H9 (cell line): Measurements from ENCODE around the gene TMCC1. TPM values are rescaled to one million over a fixed set of nuclear protein-coding genes. Genes with fewer than 3 reads are reported as not detected.

ENCODE experiments used
- DNase-seq: peaks from one replicate; pipeline ENCODE4 v3.0.0-alpha.2; 2017
- H2AFZ ChIP-seq: one replicate; pipeline ENCODE4 v1.6.1; 2013; ENCODE audit warnings: mild to moderate bottlenecking, low read length, control low read depth, moderate library complexity
- H2AK5ac ChIP-seq: 2 replicates; pipeline ENCODE4 v1.6.1; 2013; ENCODE audit warnings: low read length, control low read depth, mixed read lengths; ENCODE audit not compliant: insufficient read length
- H2BK120ac ChIP-seq: one replicate; pipeline ENCODE4 v1.6.1; 2013; ENCODE audit warnings: low read depth, mild to moderate bottlenecking, low read length, control low read depth, inconsistent platforms; ENCODE audit not compliant: poor library complexity, severe bottlenecking
- H2BK12ac ChIP-seq: 2 replicates; pipeline ENCODE4 v1.6.1; 2013; ENCODE audit warnings: low read length, control low read depth, mixed read lengths, low read depth; ENCODE audit not compliant: insufficient read length
- H2BK15ac ChIP-seq: 2 replicates; pipeline ENCODE4 v1.6.1; 2013; ENCODE audit warnings: low read depth, low read length, control low read depth
- H2BK20ac ChIP-seq: one replicate; pipeline ENCODE4 v1.6.1; 2013; ENCODE audit warnings: low read depth, mild to moderate bottlenecking, low read length, control low read depth, inconsistent platforms; ENCODE audit not compliant: poor library complexity, severe bottlenecking
- H2BK5ac ChIP-seq: 2 replicates; pipeline ENCODE4 v1.6.1; 2013; ENCODE audit warnings: low read length, control low read depth, mixed read lengths; ENCODE audit not compliant: insufficient read length
- H3K14ac ChIP-seq: 2 replicates; pipeline ENCODE4 v1.6.1; 2013; ENCODE audit warnings: low read length, control low read depth; ENCODE audit not compliant: insufficient read depth
- H3K18ac ChIP-seq: 2 replicates; pipeline ENCODE4 v1.6.1; 2013; ENCODE audit warnings: low read depth, mild to moderate bottlenecking, mixed read lengths, low read length, control low read depth; ENCODE audit not compliant: insufficient read length
- H3K23ac ChIP-seq: 2 replicates; pipeline ENCODE4 v1.6.1; 2013; ENCODE audit warnings: low read length, control low read depth, mixed read lengths, low read depth; ENCODE audit not compliant: insufficient read length
- H3K23me2 ChIP-seq: 2 replicates; pipeline ENCODE4 v1.6.1; 2013; ENCODE audit warnings: low read depth, mild to moderate bottlenecking, mixed read lengths, low read length, control low read depth; ENCODE audit not compliant: insufficient read length, poor library complexity, severe bottlenecking
- H3K27ac ChIP-seq: 2 replicates; pipeline ENCODE4 v1.5.1; 2013; ENCODE audit warnings: low read length, control low read depth, mixed read lengths, low read depth; ENCODE audit not compliant: insufficient read length
- H3K27me3 ChIP-seq: 2 replicates; pipeline ENCODE4 v1.6.1; 2013; ENCODE audit warnings: low read length, control low read depth, inconsistent platforms; ENCODE audit not compliant: insufficient read depth
- H3K4ac ChIP-seq: 2 replicates; pipeline ENCODE4 v1.6.1; 2013; ENCODE audit warnings: low read depth, mild to moderate bottlenecking, control low read depth, inconsistent platforms, low read length, moderate library complexity
- H3K4me1 ChIP-seq: 2 replicates; pipeline ENCODE4 v1.6.1; 2013; ENCODE audit warnings: low read length, control low read depth, inconsistent platforms; ENCODE audit not compliant: insufficient read depth
- H3K4me2 ChIP-seq: 2 replicates; pipeline ENCODE4 v1.6.1; 2013; ENCODE audit warnings: low read length, control low read depth, mixed read lengths; ENCODE audit not compliant: insufficient read length, insufficient read depth
- H3K56ac ChIP-seq: 2 replicates; pipeline ENCODE4 v1.6.1; 2013; ENCODE audit warnings: low read depth, mild to moderate bottlenecking, mixed read lengths, low read length, control low read depth; ENCODE audit not compliant: insufficient read length
- H3K79me1 ChIP-seq: 2 replicates; pipeline ENCODE4 v1.6.1; 2013; ENCODE audit warnings: low read depth, mild to moderate bottlenecking, moderate library complexity, low read length, control low read depth, inconsistent platforms; ENCODE audit not compliant: insufficient read depth, poor library complexity, severe bottlenecking
- H3K79me2 ChIP-seq: 2 replicates; pipeline ENCODE4 v1.6.1; 2013; ENCODE audit warnings: low read length, control low read depth, inconsistent platforms; ENCODE audit not compliant: insufficient read depth
- H3K9ac ChIP-seq: 2 replicates; pipeline ENCODE4 v1.6.1; 2013; ENCODE audit warnings: low read length, control low read depth, mixed read lengths; ENCODE audit not compliant: insufficient read length; ENCODE audit errors: extremely low read depth
- H3K9me3 ChIP-seq: one replicate; pipeline ENCODE4 v1.6.1; 2013; ENCODE audit warnings: low read depth, low read length, inconsistent platforms; ENCODE audit not compliant: control insufficient read depth
- H3T11ph ChIP-seq: one replicate; pipeline ENCODE4 v1.6.1; 2013; ENCODE audit warnings: mild to moderate bottlenecking, low read length, control low read depth, inconsistent platforms
- H4K20me1 ChIP-seq: one replicate; pipeline ENCODE4 v1.6.1; 2013; ENCODE audit not compliant: control insufficient read depth, insufficient read length, insufficient read depth
- H4K5ac ChIP-seq: 2 replicates; pipeline ENCODE4 v1.6.1; 2013; ENCODE audit warnings: low read depth, mild to moderate bottlenecking, mixed read lengths, low read length, control low read depth; ENCODE audit not compliant: insufficient read length
- H4K8ac ChIP-seq: replicated peaks from 2 replicates; pipeline ENCODE4 v1.6.1; 2013; ENCODE audit warnings: low read length, control low read depth, mixed read lengths, low read depth; ENCODE audit not compliant: insufficient read length
- H4K91ac ChIP-seq: 2 replicates; pipeline ENCODE4 v1.6.1; 2013; ENCODE audit warnings: low read depth, mild to moderate bottlenecking, moderate library complexity, mixed read lengths, low read length, control low read depth; ENCODE audit not compliant: insufficient read length
- H3K27ac Mint-ChIP-seq, 3 experiments: 2 replicates in 2 of 3; 3 replicates in 1 of 3; pipeline ENCODE4 v1.8.0; 2020 to 2021; ENCODE audit warnings: mixed read lengths in 3 of 3, mild to moderate bottlenecking in 1 of 3, moderate library complexity in 1 of 3
- H3K27me3 Mint-ChIP-seq: 2 replicates; pipeline ENCODE4 v1.8.0; 2021; ENCODE audit warnings: low read depth, mild to moderate bottlenecking, moderate library complexity, mixed read lengths
- H3K36me3 Mint-ChIP-seq, 3 experiments: 2 replicates in 2 of 3; 3 replicates in 1 of 3; pipeline ENCODE4 v1.8.0; 2020 to 2021; ENCODE audit warnings: low read depth in 3 of 3, mixed read lengths in 3 of 3; ENCODE audit not compliant: insufficient read depth in 1 of 3
- H3K4me1 Mint-ChIP-seq, 2 experiments: 2 replicates each; pipeline ENCODE4 v1.8.0; 2020; ENCODE audit warnings: mixed read lengths in 2 of 2
- H3K4me3 Mint-ChIP-seq, 2 experiments: 2 replicates in 1 of 2; 3 replicates in 1 of 2; pipeline ENCODE4 v1.8.0; 2020 to 2021; ENCODE audit warnings: mild to moderate bottlenecking in 2 of 2, mixed read lengths in 2 of 2, moderate library complexity in 1 of 2
- H3K9me3 Mint-ChIP-seq, 2 experiments: 2 replicates in 1 of 2; 3 replicates in 1 of 2; pipeline ENCODE4 v1.8.0; 2020; ENCODE audit warnings: mild to moderate bottlenecking in 2 of 2, mixed read lengths in 2 of 2, moderate library complexity in 1 of 2
- total RNA-seq: library from RNA; stranded (reverse); gene quantifications from 2 replicates; pipeline ENCODE4 v1.2.1, GENCODE V29; 2021
- TF ChIP-seq, protein P1 (sequence below): fragments of 200-600 bp; sonication (generic); conservative IDR thresholded peaks from 3 replicates; pipeline ENCODE4 v1.8.0; 2021; ENCODE audit warnings: antibody characterized with exemption, mild to moderate bottlenecking

TMCC1 gene
- total RNA-seq, 1 experiment from 2014 or later = 24.4 TPM

DNA sequence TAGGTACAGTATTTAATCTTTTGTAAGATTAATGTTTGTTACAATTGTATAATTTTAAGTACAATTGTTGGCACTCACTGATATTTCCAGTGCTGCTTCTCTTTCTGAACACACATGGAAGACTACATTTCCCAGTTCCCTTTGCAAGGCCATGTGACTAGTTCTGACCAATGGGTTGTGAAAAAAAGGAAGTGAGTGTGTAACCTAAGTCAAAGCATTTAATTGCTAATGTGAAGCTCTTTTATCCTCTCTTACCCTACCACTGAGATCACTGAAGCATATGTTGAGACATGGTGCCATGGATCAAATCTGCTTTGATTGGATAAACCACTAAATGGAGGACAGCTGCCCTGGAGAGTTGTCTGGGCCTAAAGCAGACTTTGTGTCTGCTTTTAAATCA, 203.1 kb downstream of the TMCC1 start:
- H3K4me1 Mint-ChIP-seq = peaks cover 69 to 70% of the 10 kb centered on the region in 2 experiments
- Histone ChIP-seq H3K4me2 (no peak overlapping the region), H3K4ac (no peak overlapping the region)

More for the DNA sequence above, 203.1 kb downstream of the TMCC1 start:
- Histone ChIP-seq H3K23ac (no peak overlapping the region), H3K56ac (no peak overlapping the region), H3K4me1 (peaks cover 17% of the 10 kb centered on the region; the same call in 1 of the 2 replicates), H3K27ac (no peak overlapping the region), H3K9me3 (no peaks in the 10 kb centered on the region), H3K79me1 (no peaks in the 10 kb centered on the region), H2AFZ (no peak overlapping the region), H4K8ac (no peak overlapping the region), H2BK20ac (no peak overlapping the region), H2BK5ac (no peak overlapping the region), H4K20me1 (no peaks in the 10 kb centered on the region), H2BK120ac (no peak overlapping the region), H3K79me2 (no peaks in the 10 kb centered on the region), H3K18ac (no peak overlapping the region), H3K9ac (no peak overlapping the region), H3K23me2 (no peaks in the 10 kb centered on the region), H3K27me3 (no peaks in the 10 kb centered on the region), H3T11ph (no peak overlapping the region), H3K14ac (no peak overlapping the region), H4K91ac (no peak overlapping the region), H2BK12ac (no peak overlapping the region), H4K5ac (no peak overlapping the region), H2AK5ac (no peak overlapping the region), H2BK15ac (no peak overlapping the region)
- H3K36me3 Mint-ChIP-seq = peaks cover 4 to 9% (median 5%) of the 10 kb centered on the region in 3 experiments
- H3K4me3 Mint-ChIP-seq = no peak overlapping the region
- H3K27ac Mint-ChIP-seq = peak overlapping the region in 1 of 3 experiments; percentile 19; a peak in 1 of 7 replicates
- TF ChIP-seq, protein P1, sequence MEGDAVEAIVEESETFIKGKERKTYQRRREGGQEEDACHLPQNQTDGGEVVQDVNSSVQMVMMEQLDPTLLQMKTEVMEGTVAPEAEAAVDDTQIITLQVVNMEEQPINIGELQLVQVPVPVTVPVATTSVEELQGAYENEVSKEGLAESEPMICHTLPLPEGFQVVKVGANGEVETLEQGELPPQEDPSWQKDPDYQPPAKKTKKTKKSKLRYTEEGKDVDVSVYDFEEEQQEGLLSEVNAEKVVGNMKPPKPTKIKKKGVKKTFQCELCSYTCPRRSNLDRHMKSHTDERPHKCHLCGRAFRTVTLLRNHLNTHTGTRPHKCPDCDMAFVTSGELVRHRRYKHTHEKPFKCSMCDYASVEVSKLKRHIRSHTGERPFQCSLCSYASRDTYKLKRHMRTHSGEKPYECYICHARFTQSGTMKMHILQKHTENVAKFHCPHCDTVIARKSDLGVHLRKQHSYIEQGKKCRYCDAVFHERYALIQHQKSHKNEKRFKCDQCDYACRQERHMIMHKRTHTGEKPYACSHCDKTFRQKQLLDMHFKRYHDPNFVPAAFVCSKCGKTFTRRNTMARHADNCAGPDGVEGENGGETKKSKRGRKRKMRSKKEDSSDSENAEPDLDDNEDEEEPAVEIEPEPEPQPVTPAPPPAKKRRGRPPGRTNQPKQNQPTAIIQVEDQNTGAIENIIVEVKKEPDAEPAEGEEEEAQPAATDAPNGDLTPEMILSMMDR = no peak
- DNase-seq = peak; percentile 60
- H3K27me3 Mint-ChIP-seq = no peaks in the 10 kb centered on the region
- peaks cover 5 to 6% of the 10 kb centered on the region in 2 experiments for H3K9me3 Mint-ChIP-seq
